Chondrocyte (in vitro differentiated cells): ENCODE results near the gene FSIP1. TPM values are rescaled to one million over a fixed set of nuclear protein-coding genes. Genes with fewer than 3 reads are reported as not detected.

ENCODE experiments used
- DNase-seq: peaks from one replicate; pipeline ENCODE4 v3.0.0; 2021; ENCODE audit warnings: mixed read lengths, low spot score
- H3K27ac Mint-ChIP-seq: one replicate; pipeline ENCODE4 v1.8.0; 2021; ENCODE audit warnings: mild to moderate bottlenecking, moderate library complexity, mixed read lengths; ENCODE audit not compliant: unreplicated experiment
- H3K27me3 Mint-ChIP-seq: 2 replicates; pipeline ENCODE4 v1.8.0; 2021; ENCODE audit warnings: low read depth, mixed read lengths
- H3K36me3 Mint-ChIP-seq: 2 replicates; pipeline ENCODE4 v1.8.0; 2021; ENCODE audit warnings: low read depth, mixed read lengths
- H3K4me1 Mint-ChIP-seq: 2 replicates; pipeline ENCODE4 v1.8.0; 2021; ENCODE audit warnings: low read depth, mild to moderate bottlenecking, mixed read lengths
- H3K4me3 Mint-ChIP-seq: one replicate; pipeline ENCODE4 v1.8.0; 2021; ENCODE audit warnings: mild to moderate bottlenecking, moderate library complexity, mixed read lengths; ENCODE audit not compliant: unreplicated experiment
- H3K9me3 Mint-ChIP-seq: 2 replicates; pipeline ENCODE4 v1.8.0; 2021; ENCODE audit warnings: low read depth, mixed read lengths
- total RNA-seq: library from RNA; stranded (reverse); gene quantifications from 3 replicates; pipeline ENCODE4 v1.2.1, GENCODE V29; 2021
- TF ChIP-seq, protein P1 (sequence below): fragments of 200-600 bp; sonication (generic); IDR thresholded peaks from 2 replicates; pipeline ENCODE4 v1.5.0; 2021; ENCODE audit warnings: antibody characterized with exemption, mild to moderate bottlenecking, moderate library complexity

The FSIP1 gene
- total RNA-seq, 1 donor from 2014 or later: 0.40 TPM

DNA sequence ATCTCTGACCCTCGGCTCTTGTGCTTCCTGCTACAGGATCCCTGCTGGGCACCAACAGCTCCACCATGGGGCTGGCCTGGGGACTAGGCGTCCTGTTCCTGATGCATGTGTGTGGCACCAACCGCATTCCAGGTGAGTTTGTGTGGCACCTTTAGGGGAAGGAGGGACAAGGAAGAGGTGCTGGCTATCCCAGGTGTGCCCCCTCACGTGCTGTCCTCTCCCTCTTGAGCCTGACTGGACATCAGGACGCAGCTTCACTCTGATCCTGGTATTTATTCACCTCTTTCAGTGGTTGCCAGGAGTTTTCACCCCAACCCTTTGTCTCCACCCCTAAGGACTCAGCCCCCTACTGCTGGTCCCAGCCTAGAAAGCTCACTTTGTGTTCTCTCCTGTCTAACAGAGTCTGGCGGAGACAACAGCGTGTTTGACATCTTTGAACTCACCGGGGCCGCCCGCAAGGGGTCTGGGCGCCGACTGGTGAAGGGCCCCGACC is 200.8 kb downstream of the FSIP1 start:
- TF ChIP-seq, protein P1, sequence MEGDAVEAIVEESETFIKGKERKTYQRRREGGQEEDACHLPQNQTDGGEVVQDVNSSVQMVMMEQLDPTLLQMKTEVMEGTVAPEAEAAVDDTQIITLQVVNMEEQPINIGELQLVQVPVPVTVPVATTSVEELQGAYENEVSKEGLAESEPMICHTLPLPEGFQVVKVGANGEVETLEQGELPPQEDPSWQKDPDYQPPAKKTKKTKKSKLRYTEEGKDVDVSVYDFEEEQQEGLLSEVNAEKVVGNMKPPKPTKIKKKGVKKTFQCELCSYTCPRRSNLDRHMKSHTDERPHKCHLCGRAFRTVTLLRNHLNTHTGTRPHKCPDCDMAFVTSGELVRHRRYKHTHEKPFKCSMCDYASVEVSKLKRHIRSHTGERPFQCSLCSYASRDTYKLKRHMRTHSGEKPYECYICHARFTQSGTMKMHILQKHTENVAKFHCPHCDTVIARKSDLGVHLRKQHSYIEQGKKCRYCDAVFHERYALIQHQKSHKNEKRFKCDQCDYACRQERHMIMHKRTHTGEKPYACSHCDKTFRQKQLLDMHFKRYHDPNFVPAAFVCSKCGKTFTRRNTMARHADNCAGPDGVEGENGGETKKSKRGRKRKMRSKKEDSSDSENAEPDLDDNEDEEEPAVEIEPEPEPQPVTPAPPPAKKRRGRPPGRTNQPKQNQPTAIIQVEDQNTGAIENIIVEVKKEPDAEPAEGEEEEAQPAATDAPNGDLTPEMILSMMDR: peak; percentile 73
- Mint-ChIP-seq H3K9me3 (no peaks in the 10 kb centered on the region), H3K4me3 (peak overlapping the region; percentile 99), H3K36me3 (peaks cover 52% of the 10 kb centered on the region), H3K4me1 (peaks cover 66% of the 10 kb centered on the region), H3K27ac (peak overlapping the region; percentile 97), H3K27me3 (no peaks in the 10 kb centered on the region)
- DNase-seq: no peak

DNA sequence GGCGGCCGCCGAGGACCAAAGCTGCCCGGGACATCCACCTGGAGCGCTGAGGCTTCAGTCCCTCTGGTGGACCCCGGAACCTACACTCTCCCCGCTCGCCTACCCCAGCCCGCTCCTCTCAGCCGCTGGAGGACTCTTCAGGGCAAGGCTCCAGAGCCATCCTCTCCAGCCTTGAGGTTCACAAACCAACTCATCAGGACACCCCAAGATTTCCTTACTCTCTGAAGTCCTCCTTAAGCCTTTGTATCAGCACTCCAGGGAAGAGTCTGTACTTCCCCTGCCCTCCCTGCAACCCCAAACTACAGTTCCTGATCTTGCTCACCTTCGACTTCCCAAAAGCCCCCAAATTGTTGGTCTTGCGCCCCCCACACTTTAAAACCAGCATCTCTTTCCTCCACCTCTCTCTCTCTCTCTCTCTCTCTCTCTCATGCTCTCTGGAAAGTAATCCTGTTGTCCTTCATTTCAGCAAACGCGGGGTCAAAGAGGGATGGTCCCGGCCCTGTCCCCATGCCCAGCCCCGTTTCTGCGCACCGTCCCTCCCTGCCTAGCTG is 201.3 kb downstream of the FSIP1 start:
- peaks cover 47% of the 10 kb centered on the region for H3K36me3 Mint-ChIP-seq

DNA sequence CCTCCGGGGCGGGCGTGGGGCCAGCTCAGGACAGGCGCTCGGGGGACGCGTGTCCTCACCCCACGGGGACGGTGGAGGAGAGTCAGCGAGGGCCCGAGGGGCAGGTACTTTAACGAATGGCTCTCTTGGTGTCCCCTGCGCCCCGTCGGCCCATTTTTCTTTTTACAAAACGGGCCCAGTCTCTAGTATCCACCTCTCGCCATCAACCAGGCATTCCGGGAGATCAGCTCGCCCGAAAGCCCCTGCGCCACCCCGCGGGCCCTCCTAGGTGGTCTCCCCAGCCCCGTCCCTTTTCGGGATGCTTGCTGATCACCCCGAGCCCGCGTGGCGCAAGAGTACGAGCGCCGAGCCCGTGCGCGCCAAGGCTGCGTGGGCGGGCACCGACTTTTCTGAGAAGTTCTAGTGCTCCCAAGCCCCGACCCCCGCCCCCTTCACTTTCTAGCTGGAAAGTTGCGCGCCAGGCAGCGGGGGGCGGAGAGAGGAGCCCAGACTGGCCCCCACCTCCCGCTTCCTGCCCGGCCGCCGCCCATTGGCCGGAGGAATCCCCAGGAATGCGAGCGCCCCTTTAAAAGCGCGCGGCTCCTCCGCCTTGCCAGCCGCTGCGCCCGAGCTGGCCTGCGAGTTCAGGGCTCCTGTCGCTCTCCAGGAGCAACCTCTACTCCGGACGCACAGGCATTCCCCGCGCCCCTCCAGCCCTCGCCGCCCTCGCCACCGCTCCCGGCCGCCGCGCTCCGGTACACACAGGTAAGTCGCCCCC is 202.0 kb downstream of the FSIP1 start, which contains the start of gene THBS1:
TSS of gene THBS1 (plus strand) at position 595 of the 757 bp plus-strand sequence. CDS start 779 bp downstream, outside the sequence.
- Mint-ChIP-seq H3K4me3 (peak within 1 kb of the TSS; percentile 99), H3K27me3 (no peaks in the 10 kb centered on the region), H3K27ac (peak within 1 kb of the TSS; percentile 99), H3K36me3 (peaks cover 42% of the 10 kb centered on the region), H3K4me1 (peaks cover 55% of the 10 kb centered on the region), H3K9me3 (no peaks in the 10 kb centered on the region)
- peak; percentile 98 for DNase-seq
- TF ChIP-seq, protein P1: peak; percentile 9

More for the DNA sequence above, 201.3 kb downstream of the FSIP1 start:
- Mint-ChIP-seq H3K4me3 (peak overlapping the region; percentile 99), H3K27me3 (no peaks in the 10 kb centered on the region), H3K9me3 (no peaks in the 10 kb centered on the region), H3K4me1 (peaks cover 61% of the 10 kb centered on the region), H3K27ac (peak overlapping the region; percentile 97)
- no peak for DNase-seq
- TF ChIP-seq, protein P1: no peak

DNA sequence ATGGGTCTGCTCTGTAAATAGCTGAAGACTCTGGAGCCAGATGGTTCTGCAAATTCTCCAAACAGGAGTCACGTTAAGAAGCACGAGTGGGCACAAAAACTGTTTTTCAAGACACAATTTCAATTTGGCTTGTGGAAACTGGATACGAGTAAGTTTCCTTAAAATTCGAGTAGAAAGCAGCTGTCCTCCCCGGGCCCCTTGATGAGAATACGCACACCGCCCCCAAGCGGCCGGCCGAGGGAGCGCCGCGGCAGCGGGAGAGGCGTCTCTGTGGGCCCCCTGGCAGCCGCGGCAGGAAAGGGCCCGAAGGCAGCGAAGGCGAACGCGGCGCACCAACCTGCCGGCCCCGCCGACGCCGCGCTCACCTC is 202.5 kb downstream of the FSIP1 start:
- peak overlapping the region; percentile 99 for H3K4me3 Mint-ChIP-seq
- H3K27ac Mint-ChIP-seq: peak overlapping the region; percentile 99
- peaks cover 36% of the 10 kb centered on the region for H3K36me3 Mint-ChIP-seq
- H3K27me3 Mint-ChIP-seq: no peaks in the 10 kb centered on the region
- TF ChIP-seq, protein P1: peak; percentile 99
- H3K9me3 Mint-ChIP-seq: no peaks in the 10 kb centered on the region
- peak; percentile 95 for DNase-seq
- peaks cover 49% of the 10 kb centered on the region for H3K4me1 Mint-ChIP-seq

DNA sequence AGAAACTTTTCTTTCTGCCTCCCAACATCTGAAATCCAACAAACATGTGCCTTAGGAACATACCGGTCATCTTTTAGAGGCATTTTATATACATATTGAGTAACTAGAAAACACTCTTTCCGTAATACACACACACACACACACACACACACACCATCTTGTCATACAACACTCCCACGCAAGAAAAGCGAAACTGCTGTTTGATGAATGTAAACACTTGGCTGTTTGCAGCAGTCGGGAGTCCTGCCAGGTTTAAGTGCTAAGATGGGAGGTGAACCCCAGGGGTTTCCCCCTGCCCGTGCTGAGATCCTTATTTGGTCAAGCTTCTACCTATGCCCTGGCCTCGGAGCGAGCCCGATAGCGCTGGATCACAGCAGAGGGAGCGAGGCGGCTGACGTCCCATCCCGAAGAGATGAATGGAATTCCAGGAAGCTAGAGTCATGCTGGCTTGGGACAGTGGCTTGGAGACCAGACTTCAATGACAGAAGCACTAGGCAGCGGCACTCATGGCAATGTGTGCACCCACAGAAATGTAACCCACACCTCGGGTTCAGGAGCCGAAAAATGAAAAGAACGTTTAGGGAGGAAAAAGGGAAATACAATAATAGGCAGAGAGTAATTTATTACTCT is 203.0 kb downstream of the FSIP1 start:
- TF ChIP-seq, protein P1: no peak
- peaks cover 44% of the 10 kb centered on the region for H3K4me1 Mint-ChIP-seq
- no peak for DNase-seq
- H3K9me3 Mint-ChIP-seq: no peaks in the 10 kb centered on the region
- H3K36me3 Mint-ChIP-seq: peaks cover 31% of the 10 kb centered on the region
- H3K4me3 Mint-ChIP-seq: peak overlapping the region; percentile 99
- H3K27ac Mint-ChIP-seq: peak overlapping the region; percentile 99
- no peaks in the 10 kb centered on the region for H3K27me3 Mint-ChIP-seq
